Lower lobe of right lung (tissue), 2 donors: ENCODE measurements around the gene SLK. TPM values are rescaled to one million over a fixed set of nuclear protein-coding genes. Genes with fewer than 3 reads are reported as not detected.

Experiments
- ATAC-seq, 2 donors: fragments of 200-7000 bp; cut with Tn5 transposase; one replicate each; pipeline ENCODE4 v1.9.1; 2020 to 2022; ENCODE audit warnings: mild to moderate bottlenecking in 2 of 2, moderate library complexity in 2 of 2
- DNase-seq: peaks from one replicate; pipeline ENCODE4 v3.0.0-alpha.2; 2020
- H3K27ac ChIP-seq: fragments of 200-600 bp; one replicate; pipeline ENCODE4 v1.8.0; 2022
- H3K27me3 ChIP-seq: fragments of 200-600 bp; one replicate; pipeline ENCODE4 v1.8.0; 2022; ENCODE audit warnings: low read depth
- H3K36me3 ChIP-seq: fragments of 200-600 bp; one replicate; pipeline ENCODE4 v1.8.0; 2022; ENCODE audit warnings: mild to moderate bottlenecking
- H3K4me1 ChIP-seq: fragments of 200-600 bp; one replicate; pipeline ENCODE4 v1.8.0; 2022
- H3K4me3 ChIP-seq: fragments of 200-600 bp; one replicate; pipeline ENCODE4 v1.8.0; 2022; ENCODE audit warnings: mild to moderate bottlenecking
- H3K9me3 ChIP-seq: fragments of 200-600 bp; one replicate; pipeline ENCODE4 v1.8.0; 2022
- CTCF ChIP-seq: fragments of 200-600 bp; IDR thresholded peaks from one replicate; pipeline ENCODE4 v1.8.0; 2022; ENCODE audit warnings: antibody characterized with exemption, mild to moderate bottlenecking
- intact Hi-C: fragments of 100-400 bp; cut with DNase I; formaldehyde crosslinking; loops from one replicate; pipeline ENCODE4 v1.11.0; 2022
- total RNA-seq: library from RNA; stranded (reverse); fragmentation: NEBNext Ultra II Directional; extraction: Animal tissue kit (Norgen Biotek cat#: 25700); gene quantifications from one replicate; pipeline ENCODE4 v1.2.1, GENCODE V29; 2021
- donor health status: DM: no; HTN: yes; CAD: no; lungs with severe emphysema.

SLK gene
- total RNA-seq, 1 donor from 2014 or later: 45.5 TPM

- intact Hi-C loops: no loop called here
- DNase-seq: no peak
- ATAC-seq: no peak
Observed at GRCh38 chr10:104032144-104032775, 65.3 kb downstream of the SLK start.

GRCh38 chr10:104033401-104033930, 66.5 kb downstream of the SLK start:
- Histone ChIP-seq H3K27ac (no peak overlapping the region), H3K4me1 (no peaks in the 10 kb centered on the region), H3K27me3 (no peaks in the 10 kb centered on the region), H3K36me3 (peaks cover 28% of the 10 kb centered on the region), H3K4me3 (no peak overlapping the region), H3K9me3 (no peaks in the 10 kb centered on the region)
- TF ChIP-seq CTCF: no peak
- intact Hi-C loops: no loop called here
- no peak for ATAC-seq
- DNase-seq: no peak

More at GRCh38 chr10:104032144-104032775, 65.3 kb downstream of the SLK start:
- no peak for TF ChIP-seq CTCF
- H3K4me1 ChIP-seq: no peaks in the 10 kb centered on the region
- no peak overlapping the region for H3K27ac ChIP-seq
- H3K36me3 ChIP-seq: peaks cover 40% of the 10 kb centered on the region
- H3K9me3 ChIP-seq: no peaks in the 10 kb centered on the region
- H3K4me3 ChIP-seq: no peak overlapping the region
- no peaks in the 10 kb centered on the region for H3K27me3 ChIP-seq

- no peak for ATAC-seq
- TF ChIP-seq CTCF: no peak
- intact Hi-C loops: no loop called here
- no peak overlapping the region for H3K4me3 ChIP-seq
- peaks cover 24% of the 10 kb centered on the region for H3K36me3 ChIP-seq
- H3K27ac ChIP-seq: no peak overlapping the region
- no peak for DNase-seq
- no peaks in the 10 kb centered on the region for H3K9me3 ChIP-seq
- no peaks in the 10 kb centered on the region for H3K27me3 ChIP-seq
- H3K4me1 ChIP-seq: no peaks in the 10 kb centered on the region
Observed at GRCh38 chr10:104033966-104034365, 67.0 kb downstream of the SLK start.

GRCh38 chr10:104034401-104035193, 67.7 kb downstream of the SLK start:
- intact Hi-C loops: no loop called here
- no peaks in the 10 kb centered on the region for H3K27me3 ChIP-seq
- no peaks in the 10 kb centered on the region for H3K9me3 ChIP-seq
- ATAC-seq (peak in 1 of 2 donors; percentile 5), DNase-seq (no peak)
- no peaks in the 10 kb centered on the region for H3K4me1 ChIP-seq
- H3K27ac ChIP-seq: no peak overlapping the region
- H3K4me3 ChIP-seq: no peak overlapping the region
- no peak for TF ChIP-seq CTCF
- peaks cover 18% of the 10 kb centered on the region for H3K36me3 ChIP-seq

GRCh38 chr10:104035194-104036068, 68.5 kb downstream of the SLK start:
- intact Hi-C loops: no loop called here
- TF ChIP-seq CTCF: no peak

More at GRCh38 chr10:104035194-104036068, 68.5 kb downstream of the SLK start:
- Histone ChIP-seq H3K27me3 (no peaks in the 10 kb centered on the region), H3K36me3 (peaks cover 10% of the 10 kb centered on the region), H3K27ac (no peak overlapping the region), H3K9me3 (no peaks in the 10 kb centered on the region), H3K4me1 (no peaks in the 10 kb centered on the region), H3K4me3 (no peak overlapping the region)
- no peak for DNase-seq
- peak in 1 of 2 donors; percentile 8 for ATAC-seq
